Suprapubic skin (tissue), 4 donors: ENCODE data around the gene ARHGAP29. TPM values are rescaled to one million over a fixed set of nuclear protein-coding genes. Genes with fewer than 3 reads are reported as not detected.

Experiments used
- DNase-seq, 2 donors: peaks; one replicate each; pipeline ENCODE4 v3.0.0-alpha.2; 2019; ENCODE audit warnings: low spot score in 2 of 2
- H3K27ac ChIP-seq: fragments of 200-600 bp; sonication (generic); one replicate; pipeline ENCODE4 v1.5.1; 2019
- H3K27me3 ChIP-seq: fragments of 200-600 bp; sonication (generic); one replicate; pipeline ENCODE4 v1.5.1; 2019
- H3K36me3 ChIP-seq: fragments of 200-600 bp; sonication (generic); one replicate; pipeline ENCODE4 v1.5.1; 2019
- H3K4me1 ChIP-seq: fragments of 200-600 bp; sonication (generic); one replicate; pipeline ENCODE4 v1.5.1; 2019
- H3K4me3 ChIP-seq: fragments of 200-600 bp; sonication (generic); one replicate; pipeline ENCODE4 v1.5.1; 2019; ENCODE audit warnings: mild to moderate bottlenecking
- H3K9me3 ChIP-seq: fragments of 200-600 bp; sonication (generic); one replicate; pipeline ENCODE4 v1.5.1; 2019
- CTCF ChIP-seq, 2 donors: fragments of 200-600 bp in 1 of 2; fragments of 450-650 bp in 1 of 2; sonication (generic) in 1 of 2; IDR thresholded peaks; one replicate each; pipeline ENCODE4 v1.5.1; 2016 to 2019; ENCODE audit warnings: antibody characterized with exemption in 2 of 2, mild to moderate bottlenecking in 1 of 2, moderate library complexity in 1 of 2
- EP300 ChIP-seq: sonication (generic); formaldehyde crosslinking; IDR thresholded peaks from one replicate; pipeline ENCODE4 v1.6.1; 2017; ENCODE audit warnings: antibody characterized with exemption
- POLR2A ChIP-seq, 2 donors: fragments of 450-650 bp; IDR thresholded peaks; one replicate each; pipeline ENCODE4 v1.6.1; 2017; ENCODE audit warnings: antibody characterized with exemption in 2 of 2, mild to moderate bottlenecking in 2 of 2, moderate library complexity in 2 of 2
- POLR2AphosphoS5 ChIP-seq, 3 donors: sonication (generic); formaldehyde crosslinking; IDR thresholded peaks; one replicate each; pipeline ENCODE4 v1.6.1; 2017; ENCODE audit warnings: antibody characterized with exemption in 3 of 3
- WGBS: methylation state at CpG from one replicate; pipeline ENCODE4 v1.1.5; 2018; 5-methylcytosine and 5-hydroxymethylcytosine counted together
- total RNA-seq, 4 donors: library from RNA; depleted of rRNA; stranded (reverse); fragments of >200 nt; gene quantifications; one replicate each; pipeline ENCODE4 v1.1.0, GENCODE V29; 2016

ARHGAP29 gene
- total RNA-seq, 4 donors from 2014 or later: 23.4 to 38.3 (median 28.6) TPM

GRCh38 chr1:94254073-94254810, 16.9 kb upstream of the ARHGAP29 start:
- Histone ChIP-seq H3K27ac (no peak overlapping the region), H3K4me1 (peaks cover 14% of the 10 kb centered on the region), H3K9me3 (no peaks in the 10 kb centered on the region), H3K4me3 (no peak overlapping the region), H3K27me3 (no peaks in the 10 kb centered on the region), H3K36me3 (no peaks in the 10 kb centered on the region)
- 76% methylated on average over 3 of the region's 3 CpGs for WGBS
- DNase-seq: no peak
- TF ChIP-seq CTCF (IDR thresholded peaks at IDR 0.05) (no peak), EP300 (no peak), POLR2AphosphoS5 (IDR thresholded peaks at IDR 0.05) (no peak), POLR2A (IDR thresholded peaks at IDR 0.05) (no peak)

- no peaks in the 10 kb centered on the region for H3K36me3 ChIP-seq
- no peak overlapping the region for H3K4me3 ChIP-seq
- no peak for DNase-seq
- no peaks in the 10 kb centered on the region for H3K9me3 ChIP-seq
- no peak for TF ChIP-seq CTCF (IDR thresholded peaks at IDR 0.05)
- TF ChIP-seq POLR2A (IDR thresholded peaks at IDR 0.05): no peak
- no peak for TF ChIP-seq POLR2AphosphoS5 (IDR thresholded peaks at IDR 0.05)
- no peak for TF ChIP-seq EP300
- no peak overlapping the region for H3K27ac ChIP-seq
- H3K27me3 ChIP-seq: no peaks in the 10 kb centered on the region
- H3K4me1 ChIP-seq: peaks cover 7% of the 10 kb centered on the region
- 91% methylated on average over 9 of the region's 9 CpGs for WGBS
These were observed 16.2 kb upstream of the ARHGAP29 start for GRCh38 chr1:94253456-94254017.

GRCh38 chr1:94250341-94250740, 13.0 kb upstream of the ARHGAP29 start:
- no peak for TF ChIP-seq EP300
- no peak for TF ChIP-seq POLR2AphosphoS5 (IDR thresholded peaks at IDR 0.05)
- no peak for TF ChIP-seq POLR2A (IDR thresholded peaks at IDR 0.05)
- TF ChIP-seq CTCF (IDR thresholded peaks at IDR 0.05): no peak
- H3K36me3 ChIP-seq: no peaks in the 10 kb centered on the region
- H3K4me3 ChIP-seq: no peak overlapping the region
- H3K27ac ChIP-seq: peak overlapping the region; percentile 40
- H3K4me1 ChIP-seq: peaks cover 15% of the 10 kb centered on the region
- DNase-seq: no peak
- WGBS: 72% methylated on average over 3 of the region's 3 CpGs
- no peaks in the 10 kb centered on the region for H3K9me3 ChIP-seq
- H3K27me3 ChIP-seq: peaks cover 10% of the 10 kb centered on the region

- Histone ChIP-seq H3K27me3 (peaks cover 10% of the 10 kb centered on the region), H3K4me3 (no peak overlapping the region), H3K27ac (no peak overlapping the region), H3K36me3 (no peaks in the 10 kb centered on the region), H3K4me1 (peaks cover 15% of the 10 kb centered on the region), H3K9me3 (no peaks in the 10 kb centered on the region)
- WGBS: 92% methylated on average over 11 of the region's 11 CpGs
- TF ChIP-seq POLR2A (IDR thresholded peaks at IDR 0.05): no peak
- no peak for TF ChIP-seq EP300
- no peak for TF ChIP-seq CTCF (IDR thresholded peaks at IDR 0.05)
- TF ChIP-seq POLR2AphosphoS5 (IDR thresholded peaks at IDR 0.05): no peak
- DNase-seq: no peak
These were observed 11.7 kb upstream of the ARHGAP29 start for GRCh38 chr1:94248956-94249688.
